HCT116 (cell line): ENCODE results near the gene CLDN14.

Experiments
- CTCF ChIP-seq, 3 experiments: fragments of 200-600 bp in 1 of 3; sonication (generic) in 1 of 3; IDR thresholded peaks in 2 of 3; conservative IDR thresholded peaks in 1 of 3; 2 replicates each; pipeline ENCODE4 v1.5.1; 2012 to 2017; ENCODE audit warnings: low read depth in 2 of 3, low read length in 2 of 3, antibody characterized with exemption in 1 of 3, borderline replicate concordance in 1 of 3, control low read depth in 1 of 3, mild to moderate bottlenecking in 1 of 3, mixed read lengths in 1 of 3, mixed run types in 1 of 3, moderate library complexity in 1 of 3; ENCODE audit not compliant: insufficient read depth in 1 of 3
- EZH2 ChIP-seq: fragments of 200-600 bp; sonication (generic); IDR thresholded peaks from 2 replicates; pipeline ENCODE4 v1.6.1; 2017; ENCODE audit warnings: antibody characterized with exemption, mixed run types
- JUND ChIP-seq: IDR thresholded peaks from 2 replicates; pipeline ENCODE4 v1.6.1; 2012
- POLR2A ChIP-seq: IDR thresholded peaks from 2 replicates; pipeline ENCODE4 v1.7.0; 2011; ENCODE audit warnings: borderline replicate concordance; ENCODE audit not compliant: insufficient read depth, insufficient read length; ENCODE audit errors: extremely low read depth
- POLR2AphosphoS5 ChIP-seq: IDR thresholded peaks from 2 replicates; pipeline ENCODE4 v1.6.1; 2011; ENCODE audit warnings: mild to moderate bottlenecking, low read depth, low read length, moderate library complexity
- RAD21 ChIP-seq: IDR thresholded peaks from 2 replicates; pipeline ENCODE4 v1.6.1; 2012; ENCODE audit warnings: low read depth, mild to moderate bottlenecking
- SP1 ChIP-seq: IDR thresholded peaks from 2 replicates; pipeline ENCODE4 v1.6.1; 2012; ENCODE audit warnings: low read depth
- TCF7L2 ChIP-seq: IDR thresholded peaks from 2 replicates; pipeline ENCODE4 v1.7.0; 2011; ENCODE audit warnings: borderline replicate concordance, inconsistent platforms; ENCODE audit not compliant: insufficient read depth, insufficient read length; ENCODE audit errors: extremely low read depth
- ZFX ChIP-seq: fragments of 450-650 bp; IDR thresholded peaks from 2 replicates; pipeline ENCODE4 v1.6.1; 2017

GRCh38 chr21:36450511-36450910, 29.4 kb downstream of the CLDN14 start:
- TF ChIP-seq POLR2A = no peak
- TF ChIP-seq POLR2AphosphoS5 = no peak
- no peak for TF ChIP-seq SP1
- no peak for TF ChIP-seq ZFX
- no peak for TF ChIP-seq EZH2
- TF ChIP-seq TCF7L2 = no peak
- TF ChIP-seq CTCF (IDR thresholded peaks at IDR 0.05 in 2 of 3, conservative IDR thresholded peaks at IDR 0.05 in 1 of 3; ENCODE audit: borderline replicate concordance in 1 of 3, insufficient read depth in 1 of 3, low read depth in 2 of 3, low read length in 2 of 3) = no peak
- no peak for TF ChIP-seq JUND
- no peak for TF ChIP-seq RAD21
